Naive B cell (primary cell): ENCODE data around the gene MED12L. TPM values are rescaled to one million over a fixed set of nuclear protein-coding genes. Genes with fewer than 3 reads are reported as not detected.

ENCODE experiments used
- ATAC-seq, 2 donors: fragments of 150-1000 bp; cut with Tn5 transposase; 2 replicates each; pipeline ENCODE4 v1.10.0; 2021; ENCODE audit warnings: low read depth in 2 of 2, mild to moderate bottlenecking in 2 of 2, moderate library complexity in 2 of 2
- DNase-seq: peaks from one replicate; pipeline ENCODE4 v3.0.0; 2022
- H3K27ac Mint-ChIP-seq, 6 donors: one replicate each; pipeline ENCODE4 v1.8.0; 2020 to 2022; ENCODE audit warnings: mild to moderate bottlenecking in 6 of 6, mixed read lengths in 6 of 6, moderate library complexity in 5 of 6, inconsistent platforms in 2 of 6
- H3K27me3 Mint-ChIP-seq, 3 donors: one replicate each; pipeline ENCODE4 v1.8.0; 2021 to 2022; ENCODE audit warnings: mixed read lengths in 3 of 3, mild to moderate bottlenecking in 1 of 3
- H3K36me3 Mint-ChIP-seq, 2 donors: one replicate each; pipeline ENCODE4 v1.8.0; 2020 to 2022; ENCODE audit warnings: mixed read lengths in 2 of 2, inconsistent platforms in 1 of 2, mild to moderate bottlenecking in 1 of 2
- H3K4me1 Mint-ChIP-seq, 3 donors: one replicate each; pipeline ENCODE4 v1.8.0; 2020 to 2022; ENCODE audit warnings: mixed read lengths in 3 of 3, inconsistent platforms in 1 of 3, mild to moderate bottlenecking in 1 of 3, moderate library complexity in 1 of 3
- H3K4me3 Mint-ChIP-seq, 8 donors: one replicate each; pipeline ENCODE4 v1.8.0; 2020 to 2022; ENCODE audit warnings: mild to moderate bottlenecking in 8 of 8, mixed read lengths in 8 of 8, moderate library complexity in 8 of 8, inconsistent platforms in 2 of 8
- H3K9me3 Mint-ChIP-seq, 7 donors: one replicate each; pipeline ENCODE4 v1.8.0; 2020 to 2022; ENCODE audit warnings: mixed read lengths in 7 of 7, mild to moderate bottlenecking in 5 of 7, inconsistent platforms in 2 of 7, moderate library complexity in 1 of 7
- polyA plus RNA-seq, 6 donors: library from polyadenylated mRNA; unstranded; fragments of 300-500 nt; fragmentation: Illumina TruSeq; gene quantifications; one replicate each; pipeline ENCODE4 v1.2.3, GENCODE V29; 2021; ENCODE audit warnings: low read depth in 6 of 6

The MED12L gene
- polyA plus RNA-seq, 6 donors from 2014 or later: 0.22 to 0.23 TPM; not detected in 4

DNA sequence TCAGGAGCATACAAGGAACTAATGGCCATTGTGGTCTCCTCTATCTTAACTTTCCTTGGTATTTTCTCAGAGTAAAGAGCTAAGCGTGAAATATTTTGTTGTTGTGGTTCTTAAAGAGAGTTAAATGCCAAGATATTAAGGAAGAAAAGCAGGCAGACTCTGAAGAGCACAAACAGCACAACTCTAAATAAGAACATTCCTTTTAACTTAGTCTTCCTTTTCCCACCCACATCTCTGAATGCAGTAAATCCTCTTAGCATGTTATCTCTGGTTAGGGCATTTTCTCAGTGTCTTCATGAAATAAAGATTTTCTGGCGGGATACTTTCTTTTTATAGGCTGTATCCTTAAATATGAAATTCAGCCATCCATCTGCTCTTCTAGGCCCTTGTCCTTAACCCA is 229.7 kb downstream of the MED12L start:
- no peaks in the 10 kb centered on the region for H3K27me3 Mint-ChIP-seq
- H3K4me1 Mint-ChIP-seq: no peaks in the 10 kb centered on the region
- H3K27ac Mint-ChIP-seq: peak overlapping the region in 1 of 6 donors; percentile 53
- H3K4me3 Mint-ChIP-seq: no peak overlapping the region
- DNase-seq: no peak
- ATAC-seq: no peak
- H3K9me3 Mint-ChIP-seq: no peaks in the 10 kb centered on the region
- no peaks in the 10 kb centered on the region for H3K36me3 Mint-ChIP-seq

DNA sequence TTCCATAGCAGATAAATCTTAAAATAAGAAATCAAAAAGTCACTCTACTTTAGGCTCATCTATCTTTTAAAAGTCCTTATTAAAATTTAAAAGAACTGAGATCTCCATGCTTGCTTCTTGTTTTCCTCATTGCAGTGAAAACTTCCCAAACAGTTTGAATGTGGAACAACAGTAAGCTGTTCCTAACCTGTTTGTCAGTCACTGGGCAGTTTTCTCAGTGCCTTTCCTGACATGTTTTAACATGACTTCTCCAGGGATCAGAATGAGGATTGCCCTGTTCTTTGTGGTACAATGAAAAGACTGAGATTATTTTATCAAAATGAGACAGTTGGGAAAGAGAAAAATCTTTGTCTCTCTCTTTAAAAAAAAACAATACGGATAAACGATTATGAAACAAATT is 230.4 kb downstream of the MED12L start:
- Mint-ChIP-seq H3K9me3 (no peaks in the 10 kb centered on the region), H3K4me1 (no peaks in the 10 kb centered on the region), H3K4me3 (no peak overlapping the region), H3K36me3 (no peaks in the 10 kb centered on the region), H3K27me3 (no peaks in the 10 kb centered on the region), H3K27ac (no peak overlapping the region)
- DNase-seq: no peak
- ATAC-seq: no peak

DNA sequence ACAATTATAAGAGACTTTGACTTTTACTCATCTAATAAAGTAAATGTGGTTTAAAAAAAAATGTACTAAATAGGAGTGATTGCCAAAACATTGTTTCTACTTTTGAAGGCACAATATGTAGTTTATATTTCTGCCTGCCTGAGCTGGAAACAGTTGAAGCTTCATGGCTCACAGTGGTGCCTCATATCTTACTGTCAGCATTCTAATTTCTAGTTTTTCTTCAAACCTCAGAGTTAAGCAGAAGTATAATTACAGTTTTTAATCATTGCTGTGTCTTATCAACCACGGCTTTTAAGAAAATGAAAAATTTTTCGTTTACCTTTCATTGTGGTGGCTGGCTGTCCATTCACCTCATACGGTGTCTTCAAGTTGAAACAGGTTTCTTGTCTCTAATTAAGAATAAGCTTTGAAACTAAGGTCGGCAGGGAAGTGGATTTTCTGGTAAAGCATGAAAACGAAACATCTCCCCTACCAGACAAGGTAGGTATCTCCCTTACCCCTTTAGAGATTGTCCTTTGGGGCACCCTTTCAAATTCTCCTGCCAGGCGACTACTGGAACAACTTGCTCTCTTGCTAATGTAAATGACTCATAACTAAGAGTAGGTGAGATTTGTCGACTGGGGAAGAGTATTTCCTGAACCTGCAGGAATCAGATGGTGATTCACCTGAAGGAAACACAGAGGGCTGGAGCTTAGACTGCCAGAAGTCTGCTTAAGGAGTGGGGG is 231.0 kb downstream of the MED12L start, which contains the start of gene GPR87:
TSS of gene GPR87 (minus strand) at position 554 of the 725 bp plus-strand sequence. CDS start 16,720 bp downstream, outside the sequence.
- ATAC-seq (no peak), DNase-seq (no peak)
- H3K36me3 Mint-ChIP-seq: no peaks in the 10 kb centered on the region
- no peak within 1 kb of the TSS for H3K27ac Mint-ChIP-seq
- H3K4me3 Mint-ChIP-seq: no peak within 1 kb of the TSS
- no peaks in the 10 kb centered on the region for H3K27me3 Mint-ChIP-seq
- no peaks in the 10 kb centered on the region for H3K4me1 Mint-ChIP-seq
- H3K9me3 Mint-ChIP-seq: no peaks in the 10 kb centered on the region

DNA sequence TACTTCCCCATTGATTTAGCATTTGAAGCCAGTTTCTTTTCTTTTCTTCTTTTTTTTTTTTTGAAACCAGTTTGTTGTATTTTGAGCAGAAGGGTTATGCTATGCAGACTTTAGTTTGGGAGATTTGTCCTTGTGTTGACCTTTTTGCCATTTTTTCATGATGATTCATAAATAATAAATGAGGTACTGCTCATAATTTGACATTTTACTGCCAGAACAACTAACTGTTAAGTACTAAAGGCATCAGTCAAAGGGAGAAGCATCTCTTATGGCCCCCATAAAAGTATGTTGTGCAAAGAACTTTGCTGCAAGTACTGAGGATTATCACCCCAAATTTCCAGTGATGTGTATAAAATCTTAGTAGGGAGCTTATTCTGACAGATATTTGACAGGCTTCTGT is 232.8 kb downstream of the MED12L start:
- Mint-ChIP-seq H3K4me3 (no peak overlapping the region), H3K27ac (no peak overlapping the region), H3K4me1 (peaks cover 3 to 5% (median 5%) of the 10 kb centered on the region in 3 donors), H3K27me3 (no peaks in the 10 kb centered on the region), H3K36me3 (no peaks in the 10 kb centered on the region), H3K9me3 (no peaks in the 10 kb centered on the region)
- no peak for ATAC-seq
- no peak for DNase-seq

DNA sequence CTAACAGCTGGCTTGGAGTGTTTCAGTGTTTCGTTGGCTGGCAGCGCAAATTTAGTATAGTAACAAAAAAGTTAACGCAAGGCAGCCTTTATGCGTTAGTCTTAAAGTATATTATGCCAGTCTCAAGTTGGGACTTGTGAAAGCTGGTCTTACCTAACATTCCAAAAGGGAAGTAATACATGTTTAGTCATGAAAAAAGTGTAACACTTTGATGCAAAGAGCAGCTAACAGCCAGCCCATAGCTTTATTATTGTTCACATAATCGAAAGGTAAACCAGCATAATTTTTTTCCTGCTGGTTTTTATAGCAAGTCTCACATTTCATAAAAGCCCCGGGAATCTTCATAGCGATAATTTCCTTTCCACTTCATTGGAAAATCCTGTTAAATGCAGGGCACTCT is 233.5 kb downstream of the MED12L start:
- H3K27ac Mint-ChIP-seq: peak overlapping the region in 1 of 6 donors; percentile 28
- H3K4me3 Mint-ChIP-seq: no peak overlapping the region
- no peaks in the 10 kb centered on the region for H3K27me3 Mint-ChIP-seq
- no peaks in the 10 kb centered on the region for H3K9me3 Mint-ChIP-seq
- DNase-seq: no peak
- H3K4me1 Mint-ChIP-seq: peaks cover 3 to 6% (median 5%) of the 10 kb centered on the region in 3 donors
- ATAC-seq: no peak
- H3K36me3 Mint-ChIP-seq: no peaks in the 10 kb centered on the region

DNA sequence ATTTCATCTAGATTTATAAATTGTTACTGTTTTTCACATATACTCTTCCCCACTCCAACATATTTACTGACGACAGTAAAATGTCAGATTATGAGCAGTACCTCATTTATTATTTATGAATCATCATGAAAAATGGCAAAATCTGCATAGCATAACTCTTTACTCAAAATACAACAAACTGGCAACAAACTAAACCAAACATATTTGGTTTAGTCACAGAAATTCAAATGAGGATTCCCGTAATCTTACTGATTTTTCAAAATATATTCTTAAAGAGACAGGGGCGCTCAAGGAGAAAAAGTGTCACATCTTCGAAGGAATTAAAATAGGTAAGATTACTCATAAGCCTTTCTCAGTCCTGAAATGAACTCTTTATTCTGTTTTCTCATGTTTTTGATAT is 234.2 kb downstream of the MED12L start:
- Mint-ChIP-seq H3K4me3 (no peak overlapping the region), H3K27me3 (no peaks in the 10 kb centered on the region), H3K9me3 (no peaks in the 10 kb centered on the region)

DNA sequence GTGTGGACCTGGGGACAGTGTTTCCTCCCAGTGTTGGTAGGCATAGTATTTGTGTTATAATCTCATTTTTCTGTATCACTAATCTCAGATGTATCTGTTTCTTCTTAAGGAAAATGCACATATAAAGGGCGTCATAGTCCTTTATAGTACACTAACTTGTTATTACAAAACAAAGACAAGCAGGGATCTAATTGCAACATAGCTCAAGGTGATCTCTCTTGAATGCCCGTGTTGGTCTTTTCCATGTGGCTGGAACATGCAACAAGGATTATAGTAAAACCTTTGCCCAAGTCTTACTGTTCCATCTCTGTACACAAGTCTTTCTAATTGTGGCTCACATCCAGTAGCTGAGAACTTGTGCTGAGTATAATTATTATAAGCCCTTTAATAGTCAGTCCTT is 234.7 kb downstream of the MED12L start:
- Mint-ChIP-seq H3K27me3 (no peaks in the 10 kb centered on the region), H3K4me1 (peaks cover 3 to 10% (median 5%) of the 10 kb centered on the region in 3 donors), H3K36me3 (no peaks in the 10 kb centered on the region), H3K27ac (no peak overlapping the region), H3K4me3 (no peak overlapping the region), H3K9me3 (no peaks in the 10 kb centered on the region)
- ATAC-seq (no peak), DNase-seq (no peak)

More for the DNA sequence above, 234.2 kb downstream of the MED12L start:
- Mint-ChIP-seq H3K27ac (no peak overlapping the region), H3K36me3 (no peaks in the 10 kb centered on the region), H3K4me1 (peaks cover 3 to 10% (median 5%) of the 10 kb centered on the region in 3 donors)
- DNase-seq (no peak), ATAC-seq (no peak)

DNA sequence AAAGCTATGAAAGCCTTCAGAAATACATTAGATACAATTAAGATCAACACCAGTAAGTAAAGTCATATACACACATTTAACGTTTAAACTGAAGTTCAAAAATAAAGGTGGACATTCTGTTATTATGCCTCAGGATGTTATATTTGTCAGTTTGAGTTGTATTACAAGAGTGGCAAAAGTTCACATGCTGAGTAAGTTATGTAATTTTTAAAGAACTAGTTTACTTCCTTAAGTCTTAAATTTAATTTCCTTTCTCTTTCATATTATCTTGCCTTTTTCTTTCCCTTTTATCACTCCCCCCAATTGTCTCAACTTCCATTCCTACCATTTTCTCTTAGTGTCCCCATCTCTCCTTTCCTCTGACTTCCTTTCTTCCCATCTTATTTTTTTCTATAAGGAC is 236.1 kb downstream of the MED12L start:
- DNase-seq (no peak), ATAC-seq (no peak)
- Mint-ChIP-seq H3K27ac (no peak overlapping the region), H3K9me3 (no peaks in the 10 kb centered on the region), H3K27me3 (no peaks in the 10 kb centered on the region), H3K36me3 (no peaks in the 10 kb centered on the region), H3K4me1 (peaks cover 3 to 10% (median 5%) of the 10 kb centered on the region in 3 donors), H3K4me3 (no peak overlapping the region)

DNA sequence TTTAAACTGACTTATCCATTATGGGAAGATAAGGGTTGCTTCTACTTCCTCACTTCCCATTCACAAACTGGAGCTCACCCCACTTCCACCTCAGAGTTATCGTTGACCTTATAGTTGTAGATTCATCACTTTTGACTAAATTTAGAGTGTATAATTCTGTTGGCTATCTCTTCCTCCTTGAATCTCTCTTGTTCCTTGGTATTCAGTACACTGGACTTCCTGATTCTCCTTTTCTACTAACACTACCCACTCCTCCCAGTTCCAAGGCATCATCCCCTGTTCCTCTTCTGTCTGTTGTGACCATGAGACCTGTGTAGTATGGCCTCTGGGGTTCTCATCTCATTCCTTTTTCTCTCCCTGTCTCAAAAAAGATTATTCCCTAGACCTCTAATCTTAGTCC is 237.0 kb downstream of the MED12L start:
- Mint-ChIP-seq H3K4me3 (no peak overlapping the region), H3K36me3 (no peaks in the 10 kb centered on the region), H3K27ac (peak overlapping the region in 2 of 6 donors; percentile 41 to 55), H3K4me1 (peaks cover 3 to 10% (median 5%) of the 10 kb centered on the region in 3 donors), H3K27me3 (no peaks in the 10 kb centered on the region), H3K9me3 (no peaks in the 10 kb centered on the region)
- ATAC-seq (no peak), DNase-seq (no peak)

DNA sequence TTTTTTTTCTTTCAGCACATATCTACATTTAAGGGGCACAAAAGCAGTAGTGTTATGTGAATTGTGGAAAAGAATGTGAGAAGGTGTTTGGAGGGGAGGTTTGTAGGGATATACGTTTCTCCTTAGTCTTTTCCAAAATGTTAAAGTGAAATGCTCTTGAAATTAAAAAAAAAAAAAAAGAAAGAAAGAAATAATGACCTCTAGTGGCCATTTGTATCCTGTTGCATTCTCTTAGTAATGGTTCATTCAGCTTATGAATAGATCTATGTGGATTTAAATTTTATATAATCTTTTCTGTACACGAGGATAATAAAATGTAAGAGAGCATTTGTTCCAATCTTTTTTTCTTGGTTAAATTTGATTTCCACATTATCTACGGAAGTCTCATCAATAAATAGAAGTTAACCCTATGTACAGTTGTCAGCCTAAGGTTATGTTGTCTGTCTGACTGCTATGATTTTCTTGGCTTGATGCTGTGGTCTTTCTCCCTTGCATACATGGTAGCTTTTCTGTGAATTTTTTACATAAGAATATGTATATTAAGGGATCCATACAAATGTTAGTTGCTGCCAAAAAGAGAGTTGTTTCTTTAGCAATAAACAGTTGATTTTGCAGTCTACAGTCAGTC is 242.2 kb downstream of the MED12L start:
- H3K4me3 Mint-ChIP-seq: peak overlapping the region in 2 of 8 donors; percentile 74 to 89
- DNase-seq (no peak), ATAC-seq (peak in 1 of 2 donors; percentile 23)
- H3K27ac Mint-ChIP-seq: no peak overlapping the region
- no peaks in the 10 kb centered on the region for H3K27me3 Mint-ChIP-seq
- H3K9me3 Mint-ChIP-seq: no peaks in the 10 kb centered on the region
- peaks cover 0 to 14% (median 10%) of the 10 kb centered on the region in 3 donors for H3K4me1 Mint-ChIP-seq
- no peaks in the 10 kb centered on the region for H3K36me3 Mint-ChIP-seq

DNA sequence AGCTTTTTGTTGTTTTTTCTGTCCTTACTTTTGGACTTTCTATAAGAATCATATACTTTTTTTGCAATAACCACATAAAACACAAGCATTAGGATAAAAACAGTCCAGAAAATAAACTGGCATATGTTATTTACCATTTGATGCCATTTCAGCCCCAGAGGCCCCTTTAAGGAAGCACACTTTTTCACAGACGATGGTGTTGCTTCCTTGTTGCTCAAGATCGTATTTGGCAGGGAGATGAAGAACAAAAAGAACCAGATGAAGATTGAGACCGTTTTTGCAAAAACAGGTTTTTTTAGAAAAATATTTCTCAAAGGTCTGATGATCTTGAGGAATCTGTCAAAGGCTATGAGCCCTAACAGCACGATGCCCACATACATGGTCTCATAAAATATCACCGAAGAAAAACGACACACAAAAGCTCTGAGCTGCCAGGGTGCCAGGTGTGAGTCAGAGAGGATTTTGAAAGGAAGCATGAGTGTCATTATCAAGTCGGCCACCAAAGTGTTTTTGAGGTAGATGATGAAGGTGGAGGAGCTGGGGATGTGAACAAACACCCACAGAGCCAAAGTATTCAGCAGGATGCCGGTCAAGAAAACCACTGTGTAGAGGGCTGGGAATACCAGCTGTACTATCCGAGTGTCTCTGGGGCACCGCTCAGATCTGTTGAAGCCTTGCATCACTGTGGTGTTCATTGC is 243.0 kb downstream of the MED12L start:
- Mint-ChIP-seq H3K4me1 (peaks cover 0 to 14% (median 10%) of the 10 kb centered on the region in 3 donors), H3K9me3 (no peaks in the 10 kb centered on the region), H3K27me3 (no peaks in the 10 kb centered on the region), H3K4me3 (peak overlapping the region; percentile 28 to 89 (median 74)), H3K27ac (peak overlapping the region in 2 of 6 donors; percentile 76 to 88), H3K36me3 (no peaks in the 10 kb centered on the region)
- ATAC-seq (peak; percentile 28 to 70), DNase-seq (no peak)

DNA sequence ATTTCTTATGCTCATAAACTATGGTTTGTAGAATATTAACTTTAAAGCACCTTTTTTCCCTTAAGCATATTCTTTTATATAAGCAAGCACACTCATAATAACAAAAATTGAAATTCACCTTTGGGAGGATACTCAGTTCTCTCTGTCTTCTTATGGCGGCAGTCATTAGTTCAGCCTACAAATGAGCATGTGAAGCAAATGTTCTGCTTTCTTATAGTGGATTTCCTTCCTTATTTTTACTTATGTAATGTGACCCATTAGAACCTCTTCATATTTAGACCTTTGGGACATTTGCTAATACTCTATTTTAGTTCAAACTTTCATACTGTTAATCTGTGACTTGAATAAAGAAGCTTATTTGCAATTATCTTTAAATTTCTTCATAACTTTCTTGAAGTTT is 243.9 kb downstream of the MED12L start, which contains the start of gene P2RY13:
TSS of gene P2RY13 (minus strand) at position 187 of the 400 bp plus-strand sequence. CDS start at position 166, 21 bp downstream.
- Mint-ChIP-seq H3K27ac (peak within 1 kb of the TSS in 3 of 6 donors; percentile 28 to 88 (median 76)), H3K4me3 (peak within 1 kb of the TSS; percentile 28 to 89 (median 74)), H3K27me3 (no peaks in the 10 kb centered on the region), H3K9me3 (no peaks in the 10 kb centered on the region), H3K36me3 (no peaks in the 10 kb centered on the region), H3K4me1 (peaks cover 0 to 10% (median 10%) of the 10 kb centered on the region in 3 donors)
- ATAC-seq (peak in 1 of 2 donors; percentile 35), DNase-seq (no peak)

DNA sequence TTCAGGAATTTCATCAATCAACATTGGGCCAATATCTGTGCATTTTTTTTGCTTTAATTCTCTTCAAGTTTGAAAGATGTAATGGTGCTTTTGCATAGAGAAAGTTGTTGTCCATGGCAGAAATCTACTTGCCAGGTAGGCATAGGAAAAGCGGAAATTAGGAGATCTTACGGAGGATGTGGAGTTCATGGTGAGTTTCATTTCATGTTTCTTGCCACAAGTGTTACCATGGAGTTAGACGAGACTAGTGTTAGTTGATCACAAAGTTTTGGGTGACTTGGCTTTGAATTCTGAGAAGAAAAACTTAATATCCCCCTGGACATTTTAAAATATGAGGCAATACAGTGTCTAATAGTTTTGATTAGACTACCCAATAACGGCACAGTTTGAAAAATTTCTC is 244.9 kb downstream of the MED12L start:
- Mint-ChIP-seq H3K36me3 (no peaks in the 10 kb centered on the region), H3K4me3 (no peak overlapping the region), H3K9me3 (no peaks in the 10 kb centered on the region), H3K4me1 (peaks cover 0 to 10% (median 10%) of the 10 kb centered on the region in 3 donors), H3K27me3 (no peaks in the 10 kb centered on the region), H3K27ac (peak overlapping the region in 1 of 6 donors; percentile 28)
- DNase-seq (no peak), ATAC-seq (no peak)
